Neural cell (in vitro differentiated cells): ENCODE data around the gene RASAL2. TPM values are rescaled to one million over a fixed set of nuclear protein-coding genes. Genes with fewer than 3 reads are reported as not detected.

Experiments
- H2AFZ ChIP-seq: fragments of 200-600, 300-800 bp; sonication (generic), shearing (Covaris generic); 2 replicates; pipeline ENCODE4 v1.6.0; 2014; ENCODE audit warnings: low read depth, mild to moderate bottlenecking, antibody characterized with exemption, low read length, moderate library complexity
- H3F3A ChIP-seq: fragments of 200-600 bp; shearing (Covaris generic); 2 replicates; pipeline ENCODE4 v1.6.1; 2016; ENCODE audit warnings: mild to moderate bottlenecking, moderate library complexity, mixed read lengths, antibody characterized with exemption, low read length; ENCODE audit not compliant: insufficient read depth, poor library complexity, severe bottlenecking
- H3K27ac ChIP-seq: fragments of 200-600, 300-800 bp; sonication (generic), shearing (Covaris generic); 2 replicates; pipeline ENCODE4 v1.5.1; 2014; ENCODE audit warnings: mild to moderate bottlenecking, low read length, moderate library complexity
- H3K27me3 ChIP-seq: fragments of 300-800, 200-600 bp; sonication (generic), shearing (Covaris generic); 2 replicates; pipeline ENCODE4 v1.6.0; 2014; ENCODE audit warnings: mild to moderate bottlenecking, low read depth, low read length, moderate library complexity; ENCODE audit not compliant: insufficient read depth
- H3K36me3 ChIP-seq: fragments of 300-800, 200-600 bp; sonication (generic), shearing (Covaris generic); 2 replicates; pipeline ENCODE4 v1.5.1; 2014; ENCODE audit warnings: mild to moderate bottlenecking, antibody characterized with exemption, low read length, moderate library complexity; ENCODE audit not compliant: insufficient read depth
- H3K4me2 ChIP-seq: fragments of 300-800, 200-600 bp; sonication (generic), shearing (Covaris generic); 2 replicates; pipeline ENCODE4 v1.6.0; 2014; ENCODE audit warnings: mild to moderate bottlenecking, low read length
- H3K4me3 ChIP-seq: fragments of 300-800, 200-600 bp; sonication (generic), shearing (Covaris generic); 2 replicates; pipeline ENCODE4 v1.5.1; 2014; ENCODE audit warnings: mild to moderate bottlenecking, low read length, moderate library complexity
- H3K79me2 ChIP-seq: fragments of 200-600 bp; shearing (Covaris generic); replicated peaks from 2 replicates; pipeline ENCODE4 v1.6.0; 2014; ENCODE audit warnings: mild to moderate bottlenecking, low read length, moderate library complexity; ENCODE audit not compliant: insufficient read depth
- H3K9ac ChIP-seq: fragments of 300-800, 200-600 bp; sonication (generic), shearing (Covaris generic); 2 replicates; pipeline ENCODE4 v1.6.1; 2016; ENCODE audit warnings: mild to moderate bottlenecking, low read length, mixed read lengths
- H3K9me2 ChIP-seq: fragments of 200-600 bp; shearing (Covaris generic); 2 replicates; pipeline ENCODE4 v1.6.1; 2016; ENCODE audit warnings: mild to moderate bottlenecking, low read length, mixed read lengths; ENCODE audit not compliant: insufficient read depth
- H3K9me3 ChIP-seq: fragments of 200-600, 300-800 bp; sonication (generic), shearing (Covaris generic); 2 replicates; pipeline ENCODE4 v1.6.1; 2016; ENCODE audit warnings: mild to moderate bottlenecking, mixed run types, low read length, moderate library complexity, mixed read lengths
- H4K20me1 ChIP-seq: fragments of 200-600 bp; shearing (Covaris generic); 2 replicates; pipeline ENCODE4 v1.6.1; 2016; ENCODE audit warnings: mild to moderate bottlenecking, mixed run types; ENCODE audit not compliant: insufficient read depth
- EP300 ChIP-seq: fragments of 450-650 bp; conservative IDR thresholded peaks from 2 replicates; pipeline ENCODE4 v1.6.1; 2014; ENCODE audit warnings: antibody characterized with exemption, mild to moderate bottlenecking, moderate library complexity; ENCODE audit not compliant: poor library complexity, severe bottlenecking
- EZH2 ChIP-seq: fragments of 200-600, 300-800 bp; shearing (Covaris generic), sonication (generic); IDR thresholded peaks from 2 replicates; pipeline ENCODE4 v1.6.1; 2014; ENCODE audit warnings: antibody characterized with exemption, low read length, borderline replicate concordance, mild to moderate bottlenecking; ENCODE audit not compliant: insufficient read depth, poor library complexity, severe bottlenecking
- MXI1 ChIP-seq: fragments of 450-650 bp; conservative IDR thresholded peaks from 2 replicates; pipeline ENCODE4 v1.6.1; 2014; ENCODE audit warnings: antibody characterized with exemption, mild to moderate bottlenecking; ENCODE audit not compliant: poor library complexity, severe bottlenecking
- POLR2AphosphoS5 ChIP-seq: IDR thresholded peaks from 2 replicates; pipeline ENCODE4 v1.6.1; 2012
- RAD21 ChIP-seq: fragments of 450-650 bp; conservative IDR thresholded peaks from 2 replicates; pipeline ENCODE4 v1.6.1; 2014; ENCODE audit warnings: antibody characterized with exemption, mild to moderate bottlenecking, moderate library complexity
- SMC3 ChIP-seq: fragments of 450-650 bp; conservative IDR thresholded peaks from 2 replicates; pipeline ENCODE4 v1.6.1; 2014; ENCODE audit warnings: antibody characterized with exemption, mild to moderate bottlenecking, moderate library complexity; ENCODE audit not compliant: poor library complexity
- TAF1 ChIP-seq: IDR thresholded peaks from 2 replicates; pipeline ENCODE4 v1.6.1; 2012; ENCODE audit warnings: low read depth
- polyA plus RNA-seq: library from polyadenylated mRNA; depleted of rRNA; stranded (reverse); fragments of >200 nt; gene quantifications from 2 replicates; pipeline ENCODE4 v1.2.3, GENCODE V29; 2014
- TF ChIP-seq, protein P1 (sequence below): IDR thresholded peaks from 2 replicates; pipeline ENCODE4 v1.6.1; 2012; ENCODE audit warnings: borderline replicate concordance
- TF ChIP-seq, protein P2 (sequence below): fragments of 450-650 bp; IDR thresholded peaks from 2 replicates; pipeline ENCODE4 v1.5.1; 2014; ENCODE audit warnings: antibody characterized with exemption, mild to moderate bottlenecking, moderate library complexity; ENCODE audit not compliant: poor library complexity, severe bottlenecking

The RASAL2 gene
- polyA plus RNA-seq, 1 donor from 2014 or later: 73.3 TPM

- Histone ChIP-seq H2AFZ (no peak overlapping the region), H3K4me2 (no peak overlapping the region), H3K79me2 (no peaks in the 10 kb centered on the region), H3K4me3 (no peak overlapping the region), H3K27ac (no peak overlapping the region), H3K9me2 (no peaks in the 10 kb centered on the region), H4K20me1 (no peaks in the 10 kb centered on the region), H3K27me3 (no peaks in the 10 kb centered on the region), H3K9me3 (no peaks in the 10 kb centered on the region), H3K9ac (no peak overlapping the region), H3F3A (no peaks in the 10 kb centered on the region), H3K36me3 (peaks cover 13% of the 10 kb centered on the region)
- no peak for TF ChIP-seq EZH2
- no peak for TF ChIP-seq EP300
- TF ChIP-seq, protein P1, sequence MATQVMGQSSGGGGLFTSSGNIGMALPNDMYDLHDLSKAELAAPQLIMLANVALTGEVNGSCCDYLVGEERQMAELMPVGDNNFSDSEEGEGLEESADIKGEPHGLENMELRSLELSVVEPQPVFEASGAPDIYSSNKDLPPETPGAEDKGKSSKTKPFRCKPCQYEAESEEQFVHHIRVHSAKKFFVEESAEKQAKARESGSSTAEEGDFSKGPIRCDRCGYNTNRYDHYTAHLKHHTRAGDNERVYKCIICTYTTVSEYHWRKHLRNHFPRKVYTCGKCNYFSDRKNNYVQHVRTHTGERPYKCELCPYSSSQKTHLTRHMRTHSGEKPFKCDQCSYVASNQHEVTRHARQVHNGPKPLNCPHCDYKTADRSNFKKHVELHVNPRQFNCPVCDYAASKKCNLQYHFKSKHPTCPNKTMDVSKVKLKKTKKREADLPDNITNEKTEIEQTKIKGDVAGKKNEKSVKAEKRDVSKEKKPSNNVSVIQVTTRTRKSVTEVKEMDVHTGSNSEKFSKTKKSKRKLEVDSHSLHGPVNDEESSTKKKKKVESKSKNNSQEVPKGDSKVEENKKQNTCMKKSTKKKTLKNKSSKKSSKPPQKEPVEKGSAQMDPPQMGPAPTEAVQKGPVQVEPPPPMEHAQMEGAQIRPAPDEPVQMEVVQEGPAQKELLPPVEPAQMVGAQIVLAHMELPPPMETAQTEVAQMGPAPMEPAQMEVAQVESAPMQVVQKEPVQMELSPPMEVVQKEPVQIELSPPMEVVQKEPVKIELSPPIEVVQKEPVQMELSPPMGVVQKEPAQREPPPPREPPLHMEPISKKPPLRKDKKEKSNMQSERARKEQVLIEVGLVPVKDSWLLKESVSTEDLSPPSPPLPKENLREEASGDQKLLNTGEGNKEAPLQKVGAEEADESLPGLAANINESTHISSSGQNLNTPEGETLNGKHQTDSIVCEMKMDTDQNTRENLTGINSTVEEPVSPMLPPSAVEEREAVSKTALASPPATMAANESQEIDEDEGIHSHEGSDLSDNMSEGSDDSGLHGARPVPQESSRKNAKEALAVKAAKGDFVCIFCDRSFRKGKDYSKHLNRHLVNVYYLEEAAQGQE: no peak
- no peak for TF ChIP-seq POLR2AphosphoS5
- TF ChIP-seq RAD21: no peak
- TF ChIP-seq, protein P2, sequence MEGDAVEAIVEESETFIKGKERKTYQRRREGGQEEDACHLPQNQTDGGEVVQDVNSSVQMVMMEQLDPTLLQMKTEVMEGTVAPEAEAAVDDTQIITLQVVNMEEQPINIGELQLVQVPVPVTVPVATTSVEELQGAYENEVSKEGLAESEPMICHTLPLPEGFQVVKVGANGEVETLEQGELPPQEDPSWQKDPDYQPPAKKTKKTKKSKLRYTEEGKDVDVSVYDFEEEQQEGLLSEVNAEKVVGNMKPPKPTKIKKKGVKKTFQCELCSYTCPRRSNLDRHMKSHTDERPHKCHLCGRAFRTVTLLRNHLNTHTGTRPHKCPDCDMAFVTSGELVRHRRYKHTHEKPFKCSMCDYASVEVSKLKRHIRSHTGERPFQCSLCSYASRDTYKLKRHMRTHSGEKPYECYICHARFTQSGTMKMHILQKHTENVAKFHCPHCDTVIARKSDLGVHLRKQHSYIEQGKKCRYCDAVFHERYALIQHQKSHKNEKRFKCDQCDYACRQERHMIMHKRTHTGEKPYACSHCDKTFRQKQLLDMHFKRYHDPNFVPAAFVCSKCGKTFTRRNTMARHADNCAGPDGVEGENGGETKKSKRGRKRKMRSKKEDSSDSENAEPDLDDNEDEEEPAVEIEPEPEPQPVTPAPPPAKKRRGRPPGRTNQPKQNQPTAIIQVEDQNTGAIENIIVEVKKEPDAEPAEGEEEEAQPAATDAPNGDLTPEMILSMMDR: no peak
- TF ChIP-seq SMC3: no peak
- no peak for TF ChIP-seq TAF1
- TF ChIP-seq MXI1: no peak
Observed at GRCh38 chr1:178472531-178472930, 378.6 kb downstream of the RASAL2 start.

GRCh38 chr1:178477373-178477772 lies 383.5 kb downstream of the RASAL2 start:
- H3K79me2 ChIP-seq: no peaks in the 10 kb centered on the region
- H3K9ac ChIP-seq: no peak overlapping the region
- no peaks in the 10 kb centered on the region for H3F3A ChIP-seq
- H3K27me3 ChIP-seq: no peaks in the 10 kb centered on the region
- H3K9me3 ChIP-seq: no peaks in the 10 kb centered on the region
- no peak overlapping the region for H3K4me2 ChIP-seq
- H3K27ac ChIP-seq: no peak overlapping the region
- no peak overlapping the region for H2AFZ ChIP-seq
- H3K36me3 ChIP-seq: peaks cover 13% of the 10 kb centered on the region
- no peaks in the 10 kb centered on the region for H3K9me2 ChIP-seq
- no peak for TF ChIP-seq SMC3
- no peak for TF ChIP-seq TAF1
- TF ChIP-seq MXI1: no peak
- no peak for TF ChIP-seq EZH2
- no peak for TF ChIP-seq EP300
- no peak for TF ChIP-seq POLR2AphosphoS5
- TF ChIP-seq, protein P1: no peak
- no peak for TF ChIP-seq RAD21
- TF ChIP-seq, protein P2: no peak
- no peaks in the 10 kb centered on the region for H4K20me1 ChIP-seq
- H3K4me3 ChIP-seq: no peak overlapping the region
